HG03432 (cell line): ENCODE results near the gene TMEM164.

Experiments
- ATAC-seq: cut with Tn5 transposase; IDR thresholded peaks from one replicate; pipeline ENCODE4 v1.9.1; 2021; ENCODE audit warnings: mild to moderate bottlenecking, moderate library complexity; ENCODE audit not compliant: unreplicated experiment

TMEM164 gene

GRCh38 chrX:110003167-110004156 lies 548 bp downstream of the TMEM164 start:
- peak; percentile 23 for ATAC-seq

GRCh38 chrX:110004215-110004614 lies 1.3 kb downstream of the TMEM164 start:
- ATAC-seq = no peak

- no peak for ATAC-seq
These were observed 1.9 kb downstream of the TMEM164 start for GRCh38 chrX:110004731-110005369.

- no peak for ATAC-seq
These were observed 3.2 kb downstream of the TMEM164 start for GRCh38 chrX:110006161-110006560.

- no peak for ATAC-seq
These were observed 4.0 kb downstream of the TMEM164 start for GRCh38 chrX:110006821-110007375.

GRCh38 chrX:110008011-110008635 lies 5.2 kb downstream of the TMEM164 start:
- ATAC-seq = no peak

GRCh38 chrX:110012818-110013485 lies 10.0 kb downstream of the TMEM164 start:
- ATAC-seq = no peak

- ATAC-seq = no peak
These were observed 11.1 kb downstream of the TMEM164 start for GRCh38 chrX:110013968-110014367.

- ATAC-seq = no peak
These were observed 12.1 kb downstream of the TMEM164 start for GRCh38 chrX:110015032-110015431.

- no peak for ATAC-seq
These were observed 13.0 kb downstream of the TMEM164 start for GRCh38 chrX:110015915-110016314.

GRCh38 chrX:110020536-110020935 lies 17.6 kb downstream of the TMEM164 start:
- no peak for ATAC-seq

GRCh38 chrX:110021258-110022022 lies 18.5 kb downstream of the TMEM164 start:
- ATAC-seq = no peak

GRCh38 chrX:110022599-110023448 lies 19.9 kb downstream of the TMEM164 start:
- ATAC-seq = peak; percentile 44

GRCh38 chrX:110025395-110025794 lies 22.5 kb downstream of the TMEM164 start:
- no peak for ATAC-seq

- no peak for ATAC-seq
These were observed 23.4 kb downstream of the TMEM164 start for GRCh38 chrX:110026099-110026844.

GRCh38 chrX:110032534-110033147 lies 29.7 kb downstream of the TMEM164 start:
- ATAC-seq = no peak

- ATAC-seq = no peak
These were observed 31.1 kb downstream of the TMEM164 start for GRCh38 chrX:110034036-110034435.
